ENCODE data around the gene CATSPER4.

Gene CATSPER4

GRCh38 chr1:26190373-26190987 is at the start of gene CATSPER4:
Gene CATSPER4 (plus strand): TSS chr1:26190602. CDS start chr1:26190628, 26 bp downstream.
- no peak for DNase-seq (ENCODE audit: low read depth in 2 of 3, low spot score in 2 of 3)

- DNase-seq (ENCODE audit: low read depth in 2 of 3, low spot score in 2 of 3) = no peak
Observed at GRCh38 chr1:26142159-26142558, 48.2 kb upstream of the CATSPER4 start.

- peak in 2 of 3 experiments; percentile 37 to 49 for DNase-seq (ENCODE audit: low read depth in 2 of 3, low spot score in 2 of 3)
Observed at GRCh38 chr1:26145041-26145959, 45.1 kb upstream of the CATSPER4 start.

- no peak for DNase-seq (ENCODE audit: low read depth in 2 of 3, low spot score in 2 of 3)
Observed at GRCh38 chr1:26145960-26146294, 44.5 kb upstream of the CATSPER4 start.

GRCh38 chr1:26148887-26149286 is 41.5 kb upstream of the CATSPER4 start:
- DNase-seq (ENCODE audit: low read depth in 2 of 3, low spot score in 2 of 3) = no peak

- DNase-seq (ENCODE audit: low read depth in 2 of 3, low spot score in 2 of 3) = no peak
Observed at GRCh38 chr1:26153966-26154532, 36.4 kb upstream of the CATSPER4 start.

- DNase-seq (ENCODE audit: low read depth in 2 of 3, low spot score in 2 of 3) = no peak
Observed at GRCh38 chr1:26154750-26155149, 35.7 kb upstream of the CATSPER4 start.

- DNase-seq (ENCODE audit: low read depth in 2 of 3, low spot score in 2 of 3) = no peak
Observed at GRCh38 chr1:26155370-26156284, 34.8 kb upstream of the CATSPER4 start.

- no peak for DNase-seq (ENCODE audit: low read depth in 2 of 3, low spot score in 2 of 3)
Observed at GRCh38 chr1:26156285-26157038, 33.9 kb upstream of the CATSPER4 start.

- DNase-seq (ENCODE audit: low read depth in 2 of 3, low spot score in 2 of 3) = no peak
Observed at GRCh38 chr1:26158271-26158907, 32.0 kb upstream of the CATSPER4 start.

- DNase-seq (ENCODE audit: low read depth in 2 of 3, low spot score in 2 of 3) = no peak
Observed at GRCh38 chr1:26158908-26159742, 31.3 kb upstream of the CATSPER4 start, which contains the start of gene FAM110D. Gene FAM110D (plus strand): TSS chr1:26159079. CDS start chr1:26161292, 2,213 bp downstream.

- no peak for DNase-seq (ENCODE audit: low read depth in 2 of 3, low spot score in 2 of 3)
Observed at GRCh38 chr1:26159743-26160039, 30.7 kb upstream of the CATSPER4 start.

- no peak for DNase-seq (ENCODE audit: low read depth in 2 of 3, low spot score in 2 of 3)
Observed at GRCh38 chr1:26160527-26161414, 29.6 kb upstream of the CATSPER4 start.

- DNase-seq (ENCODE audit: low read depth in 2 of 3, low spot score in 2 of 3) = peak in 1 of 3 experiments; percentile 17
Observed at GRCh38 chr1:26161415-26162219, 28.8 kb upstream of the CATSPER4 start.

- DNase-seq (ENCODE audit: low read depth in 2 of 3, low spot score in 2 of 3) = no peak
Observed at GRCh38 chr1:26162220-26162709, 28.1 kb upstream of the CATSPER4 start.

GRCh38 chr1:26163684-26164035 is 26.7 kb upstream of the CATSPER4 start:
- DNase-seq (ENCODE audit: low read depth in 2 of 3, low spot score in 2 of 3) = no peak

Measured in activated CD8-positive, alpha-beta memory T cell treated with anti-CD3 and anti-CD28 coated beads for 48 hours (primary cell).